WTC11 (cell line): ENCODE measurements around the gene ULK4. TPM values are rescaled to one million over a fixed set of nuclear protein-coding genes. Genes with fewer than 3 reads are reported as not detected.

Experiments
- ATAC-seq: fragments of 200-7000 bp; cut with Tn5 transposase; 2 replicates; pipeline ENCODE4 v1.10.0; 2021; ENCODE audit warnings: mild to moderate bottlenecking, moderate library complexity
- CTCF ChIA-PET: fragments of 300-600 bp; sonication (Branson Sonifier 250); formaldehyde crosslinking; loops from one replicate; lab custom pipeline; 2021; ENCODE audit warnings: antibody characterized with exemption; lab: Charles Lee
- POLR2A ChIA-PET: fragments of 350-600 bp; sonication (Branson Sonifier 250); formaldehyde crosslinking; loops from one replicate; lab custom pipeline; 2021; ENCODE audit warnings: antibody characterized with exemption; lab: Charles Lee
- DNase-seq: peaks from one replicate; pipeline ENCODE4 v3.0.0; 2021; ENCODE audit warnings: low spot score
- H3K27ac Mint-ChIP-seq: 2 replicates; pipeline ENCODE4 v1.8.0; 2021; ENCODE audit warnings: mixed read lengths
- H3K27me3 Mint-ChIP-seq: 2 replicates; pipeline ENCODE4 v1.8.0; 2021; ENCODE audit warnings: low read depth, mild to moderate bottlenecking, moderate library complexity, mixed read lengths
- H3K36me3 Mint-ChIP-seq: 2 replicates; pipeline ENCODE4 v1.8.0; 2021; ENCODE audit warnings: mixed read lengths
- H3K4me1 Mint-ChIP-seq: 2 replicates; pipeline ENCODE4 v1.8.0; 2022; ENCODE audit warnings: mixed read lengths
- H3K4me3 Mint-ChIP-seq: 2 replicates; pipeline ENCODE4 v1.8.0; 2021; ENCODE audit warnings: mild to moderate bottlenecking, moderate library complexity, mixed read lengths
- H3K9me3 Mint-ChIP-seq: 2 replicates; pipeline ENCODE4 v1.8.0; 2021; ENCODE audit warnings: mixed read lengths
- ATF1 ChIP-seq: sonication (generic); formaldehyde crosslinking; IDR thresholded peaks from 2 replicates; pipeline ENCODE4 v1.8.1; 2023; ENCODE audit warnings: mild to moderate bottlenecking, moderate library complexity, missing genetic modification reagents
- ATF2 ChIP-seq: sonication (generic); formaldehyde crosslinking; IDR thresholded peaks from 2 replicates; pipeline ENCODE4 v1.8.1; 2022; ENCODE audit warnings: low read depth, missing genetic modification reagents, borderline replicate concordance
- ATF3 ChIP-seq: sonication (generic); formaldehyde crosslinking; conservative IDR thresholded peaks from 2 replicates; pipeline ENCODE4 v1.8.1; 2022; ENCODE audit warnings: mild to moderate bottlenecking, missing genetic modification reagents
- CBFB ChIP-seq: sonication (generic); formaldehyde crosslinking; IDR thresholded peaks from 2 replicates; pipeline ENCODE4 v1.8.1; 2022; ENCODE audit warnings: mild to moderate bottlenecking, low read depth, missing genetic modification reagents
- CREB1 ChIP-seq: sonication (generic); formaldehyde crosslinking; IDR thresholded peaks from 2 replicates; pipeline ENCODE4 v1.8.0; 2023; ENCODE audit warnings: mild to moderate bottlenecking, missing genetic modification reagents
- CTCF ChIP-seq: fragments of 200-600 bp; IDR thresholded peaks from 2 replicates; pipeline ENCODE4 v1.8.0; 2022; ENCODE audit warnings: antibody characterized with exemption
- E2F5 ChIP-seq: sonication (generic); formaldehyde crosslinking; IDR thresholded peaks from 2 replicates; pipeline ENCODE4 v1.8.1; 2022; ENCODE audit warnings: mild to moderate bottlenecking, moderate library complexity, missing genetic modification reagents
- EMX1 ChIP-seq: fragments of 250-450 bp; sonication (Bioruptor Pico); IDR thresholded peaks from 2 replicates; pipeline ENCODE4 v1.8.0; 2021; ENCODE audit warnings: mild to moderate bottlenecking
- ESRRA ChIP-seq: sonication (generic); formaldehyde crosslinking; IDR thresholded peaks from 2 replicates; pipeline ENCODE4 v1.8.1; 2022; ENCODE audit warnings: mild to moderate bottlenecking, missing genetic modification reagents, borderline replicate concordance
- FOXK1 ChIP-seq: sonication (generic); formaldehyde crosslinking; IDR thresholded peaks from 2 replicates; pipeline ENCODE4 v1.8.0; 2022; ENCODE audit warnings: mild to moderate bottlenecking, moderate library complexity, missing genetic modification reagents
- GTF2I ChIP-seq: fragments of 250-450 bp; sonication (Bioruptor Pico); conservative IDR thresholded peaks from 2 replicates; pipeline ENCODE4 v1.4.0; 2021; ENCODE audit warnings: mild to moderate bottlenecking
- JUN ChIP-seq: sonication (generic); formaldehyde crosslinking; IDR thresholded peaks from 2 replicates; pipeline ENCODE4 v1.8.0; 2023; ENCODE audit warnings: mild to moderate bottlenecking, missing genetic modification reagents
- MXD4 ChIP-seq: fragments of 250-450 bp; sonication (Bioruptor Pico); IDR thresholded peaks from 2 replicates; pipeline ENCODE4 v1.8.0; 2021; ENCODE audit warnings: mild to moderate bottlenecking, moderate library complexity, borderline replicate concordance
- RORB ChIP-seq: fragments of 250-450 bp; sonication (Bioruptor Pico); IDR thresholded peaks from 2 replicates; pipeline ENCODE4 v1.9.0; 2021; ENCODE audit warnings: mild to moderate bottlenecking
- ZNF671 ChIP-seq: fragments of 250-450 bp; sonication (Bioruptor Pico); IDR thresholded peaks from 2 replicates; pipeline ENCODE4 v1.8.0; 2021; ENCODE audit warnings: mild to moderate bottlenecking
- total RNA-seq: library from RNA; stranded (reverse); gene quantifications from 3 replicates; pipeline ENCODE4 v1.2.3, GENCODE V29; 2021
- TF ChIP-seq, protein P1 (sequence below): sonication (generic); formaldehyde crosslinking; IDR thresholded peaks from 2 replicates; pipeline ENCODE4 v1.8.1; 2023; ENCODE audit warnings: mild to moderate bottlenecking, missing genetic modification reagents
- TF ChIP-seq, protein P2 (sequence below): sonication (generic); formaldehyde crosslinking; IDR thresholded peaks from 2 replicates; pipeline ENCODE4 v1.8.0; 2022; ENCODE audit warnings: mild to moderate bottlenecking, missing genetic modification reagents
- TF ChIP-seq, protein P3 (sequence below): sonication (generic); formaldehyde crosslinking; IDR thresholded peaks from 2 replicates; pipeline ENCODE4 v1.8.1; 2023; ENCODE audit warnings: mild to moderate bottlenecking, missing genetic modification reagents, moderate library complexity
- TF ChIP-seq, protein P4 (sequence below): sonication (generic); formaldehyde crosslinking; IDR thresholded peaks from 2 replicates; pipeline ENCODE4 v1.8.1; 2022; ENCODE audit warnings: low read depth, mild to moderate bottlenecking, moderate library complexity, missing genetic modification reagents, borderline replicate concordance

Gene ULK4
- total RNA-seq, 1 experiment from 2014 or later, result 9.2 TPM

DNA sequence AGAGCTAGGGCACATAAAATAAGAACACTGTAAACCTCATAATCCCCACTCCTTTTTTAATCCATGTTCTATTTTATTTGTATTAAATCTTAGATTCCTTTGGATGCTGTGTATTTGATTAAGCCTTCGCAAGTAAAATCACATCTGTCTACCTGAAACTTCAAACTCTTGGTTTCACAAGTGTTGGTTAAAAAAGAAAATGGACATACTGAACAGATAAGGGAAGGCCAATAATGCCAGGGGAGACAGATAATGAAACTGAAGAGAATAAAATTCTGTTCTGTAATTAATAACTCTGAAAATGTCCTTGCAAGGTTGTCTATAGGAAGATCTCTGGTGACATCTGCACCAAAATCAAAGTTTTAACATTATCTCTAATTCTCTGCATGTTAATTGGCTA is 114.2 kb downstream of the ULK4 start (continued):
- TF ChIP-seq, protein P1, sequence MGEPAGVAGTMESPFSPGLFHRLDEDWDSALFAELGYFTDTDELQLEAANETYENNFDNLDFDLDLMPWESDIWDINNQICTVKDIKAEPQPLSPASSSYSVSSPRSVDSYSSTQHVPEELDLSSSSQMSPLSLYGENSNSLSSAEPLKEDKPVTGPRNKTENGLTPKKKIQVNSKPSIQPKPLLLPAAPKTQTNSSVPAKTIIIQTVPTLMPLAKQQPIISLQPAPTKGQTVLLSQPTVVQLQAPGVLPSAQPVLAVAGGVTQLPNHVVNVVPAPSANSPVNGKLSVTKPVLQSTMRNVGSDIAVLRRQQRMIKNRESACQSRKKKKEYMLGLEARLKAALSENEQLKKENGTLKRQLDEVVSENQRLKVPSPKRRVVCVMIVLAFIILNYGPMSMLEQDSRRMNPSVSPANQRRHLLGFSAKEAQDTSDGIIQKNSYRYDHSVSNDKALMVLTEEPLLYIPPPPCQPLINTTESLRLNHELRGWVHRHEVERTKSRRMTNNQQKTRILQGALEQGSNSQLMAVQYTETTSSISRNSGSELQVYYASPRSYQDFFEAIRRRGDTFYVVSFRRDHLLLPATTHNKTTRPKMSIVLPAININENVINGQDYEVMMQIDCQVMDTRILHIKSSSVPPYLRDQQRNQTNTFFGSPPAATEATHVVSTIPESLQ (CRISPR knock-in tag), result no peak
- TF ChIP-seq RORB (CRISPR knock-in tag) (no peak), FOXK1 (CRISPR knock-in tag) (no peak)
- TF ChIP-seq, protein P2, sequence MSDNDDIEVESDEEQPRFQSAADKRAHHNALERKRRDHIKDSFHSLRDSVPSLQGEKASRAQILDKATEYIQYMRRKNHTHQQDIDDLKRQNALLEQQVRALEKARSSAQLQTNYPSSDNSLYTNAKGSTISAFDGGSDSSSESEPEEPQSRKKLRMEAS, result no peak

DNA sequence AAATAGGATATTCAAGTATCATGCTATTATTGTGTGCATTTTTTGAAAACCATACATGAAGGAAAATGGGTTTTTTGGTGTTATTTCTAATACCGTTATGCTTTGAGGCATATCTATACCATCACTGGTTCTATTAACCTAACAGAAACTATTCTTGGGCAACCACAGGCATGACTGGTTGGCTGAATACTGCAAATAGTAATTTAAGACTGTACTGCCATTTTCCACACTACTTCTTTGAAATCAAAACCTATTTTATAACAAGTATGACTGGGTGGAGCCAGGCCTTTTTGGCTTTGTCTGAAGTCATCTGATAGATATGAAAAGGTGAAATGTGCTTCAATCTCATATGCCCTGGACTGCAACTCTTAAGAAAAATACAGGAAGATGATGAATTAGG is 115.1 kb downstream of the ULK4 start:
- CTCF ChIA-PET, result no interaction called here
- no peaks in the 10 kb centered on the region for H3K4me1 Mint-ChIP-seq
- no peak overlapping the region for H3K4me3 Mint-ChIP-seq
- no peak for DNase-seq
- H3K36me3 Mint-ChIP-seq, result peaks cover 19% of the 10 kb centered on the region
- H3K27me3 Mint-ChIP-seq, result peaks cover 3% of the 10 kb centered on the region; the same call in 1 of the 2 replicates
- H3K27ac Mint-ChIP-seq, result no peak overlapping the region
- TF ChIP-seq ATF2 (no peak), JUN (no peak), CBFB (CRISPR knock-in tag) (no peak), GTF2I (CRISPR knock-in tag) (no peak), ATF3 (CRISPR knock-in tag) (no peak), E2F5 (CRISPR knock-in tag) (no peak), MXD4 (CRISPR knock-in tag) (no peak), ATF1 (CRISPR knock-in tag) (no peak), CTCF (no peak), ESRRA (no peak), ZNF671 (CRISPR knock-in tag) (no peak), CREB1 (CRISPR knock-in tag) (no peak), EMX1 (CRISPR knock-in tag) (no peak)
- TF ChIP-seq, protein P2, result no peak
- TF ChIP-seq, protein P3, sequence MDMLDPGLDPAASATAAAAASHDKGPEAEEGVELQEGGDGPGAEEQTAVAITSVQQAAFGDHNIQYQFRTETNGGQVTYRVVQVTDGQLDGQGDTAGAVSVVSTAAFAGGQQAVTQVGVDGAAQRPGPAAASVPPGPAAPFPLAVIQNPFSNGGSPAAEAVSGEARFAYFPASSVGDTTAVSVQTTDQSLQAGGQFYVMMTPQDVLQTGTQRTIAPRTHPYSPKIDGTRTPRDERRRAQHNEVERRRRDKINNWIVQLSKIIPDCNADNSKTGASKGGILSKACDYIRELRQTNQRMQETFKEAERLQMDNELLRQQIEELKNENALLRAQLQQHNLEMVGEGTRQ (CRISPR knock-in tag), result no peak
- TF ChIP-seq, protein P4, sequence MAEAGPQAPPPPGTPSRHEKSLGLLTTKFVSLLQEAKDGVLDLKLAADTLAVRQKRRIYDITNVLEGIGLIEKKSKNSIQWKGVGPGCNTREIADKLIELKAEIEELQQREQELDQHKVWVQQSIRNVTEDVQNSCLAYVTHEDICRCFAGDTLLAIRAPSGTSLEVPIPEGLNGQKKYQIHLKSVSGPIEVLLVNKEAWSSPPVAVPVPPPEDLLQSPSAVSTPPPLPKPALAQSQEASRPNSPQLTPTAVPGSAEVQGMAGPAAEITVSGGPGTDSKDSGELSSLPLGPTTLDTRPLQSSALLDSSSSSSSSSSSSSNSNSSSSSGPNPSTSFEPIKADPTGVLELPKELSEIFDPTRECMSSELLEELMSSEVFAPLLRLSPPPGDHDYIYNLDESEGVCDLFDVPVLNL (CRISPR knock-in tag), result no peak
- POLR2A ChIA-PET, result no interaction called here
- no peak for ATAC-seq
- peaks cover 23% of the 10 kb centered on the region for H3K9me3 Mint-ChIP-seq
